Frontal cortex (tissue), 4 donors: ENCODE measurements around the gene ANKRD18B. TPM values are rescaled to one million over a fixed set of nuclear protein-coding genes. Genes with fewer than 3 reads are reported as not detected.
"Not testable (repeated sequence)": the region's sequence is repeated elsewhere in the genome, so short reads cannot be mapped to it uniquely, and the experiment has no call there.

Experiments used
- DNase-seq, 2 donors: peaks; one replicate each; pipeline ENCODE4 v3.0.0; 2012; ENCODE audit warnings: low spot score in 2 of 2
- FAIRE-seq: peaks from 2 replicates; lab custom pipeline; 2012; peaks lifted over from hg19 to GRCh38; lab: Jason Lieb, UNC
- total RNA-seq: library from RNA; depleted of rRNA; stranded (reverse); fragments of >200 nt; gene quantifications from one replicate; pipeline ENCODE4 v1.2.3, GENCODE V29; 2014
- donor health status: control.
- donor health status: control.
- donor health status: control.

ANKRD18B gene
- total RNA-seq, 1 donor from 2014 or later, result not detected

GRCh38 chr9:33524306-33524947 is 376 bp downstream of the ANKRD18B start:
- FAIRE-seq (no peak), DNase-seq (no peak)

GRCh38 chr9:33528069-33528468 is 4.0 kb downstream of the ANKRD18B start:
- not testable (repeated sequence) for FAIRE-seq, DNase-seq

DNA sequence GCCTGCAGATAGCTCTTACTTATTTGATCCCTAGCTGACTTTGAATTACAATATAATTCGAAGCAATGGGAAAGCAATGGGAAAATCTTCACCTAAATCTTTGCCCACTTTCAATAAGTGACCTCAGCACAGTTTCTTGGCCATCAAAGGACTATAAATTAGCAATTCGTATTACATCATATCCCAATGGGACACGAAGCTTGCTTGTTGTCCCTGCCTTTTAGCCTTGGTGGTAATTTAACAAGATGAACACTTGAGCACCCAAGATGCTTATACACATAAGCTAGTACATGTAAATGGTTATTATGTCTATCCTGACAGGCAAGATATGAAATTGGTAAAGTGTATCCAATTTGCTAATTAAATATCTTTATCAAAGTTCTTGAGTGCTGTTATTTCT is 9.9 kb downstream of the ANKRD18B start:
- DNase-seq, FAIRE-seq: not testable (repeated sequence)

- DNase-seq, result no peak
- FAIRE-seq, result peak; percentile 90
Observed at GRCh38 chr9:33535541-33535940, 11.5 kb downstream of the ANKRD18B start.

DNA sequence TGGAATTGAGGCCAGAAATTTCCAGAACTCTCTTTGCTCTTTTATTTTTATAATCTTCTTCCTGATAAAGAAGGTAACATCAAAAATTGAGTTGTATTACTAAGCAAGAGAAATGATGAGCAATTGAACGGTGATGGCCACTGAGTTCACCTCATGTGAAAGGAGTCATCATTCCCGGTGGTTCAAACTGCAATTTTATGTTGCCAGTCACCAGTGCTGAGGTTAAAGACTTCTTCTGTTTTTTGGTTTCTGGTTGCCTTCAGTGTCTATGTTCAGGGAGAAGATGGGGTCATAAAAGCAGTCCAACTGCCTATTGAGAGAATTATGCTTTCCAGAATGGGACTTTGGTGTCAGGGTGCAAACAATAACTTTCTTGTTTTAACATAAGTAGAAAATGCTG is 19.4 kb downstream of the ANKRD18B start:
- DNase-seq, FAIRE-seq: not testable (repeated sequence)

GRCh38 chr9:33545715-33546114 is 21.7 kb downstream of the ANKRD18B start:
- not testable (repeated sequence) for FAIRE-seq, DNase-seq

- not testable (repeated sequence) for FAIRE-seq, DNase-seq
Observed at GRCh38 chr9:33548816-33549215, 24.8 kb downstream of the ANKRD18B start.

- DNase-seq, result not testable (repeated sequence)
- peak; percentile 81 for FAIRE-seq
Observed at GRCh38 chr9:33549418-33549817, 25.4 kb downstream of the ANKRD18B start.

- FAIRE-seq, DNase-seq: not testable (repeated sequence)
Observed at GRCh38 chr9:33551183-33551582, 27.1 kb downstream of the ANKRD18B start.

- not testable (repeated sequence) for DNase-seq, FAIRE-seq
Observed at GRCh38 chr9:33552315-33552725, 28.3 kb downstream of the ANKRD18B start.

DNA sequence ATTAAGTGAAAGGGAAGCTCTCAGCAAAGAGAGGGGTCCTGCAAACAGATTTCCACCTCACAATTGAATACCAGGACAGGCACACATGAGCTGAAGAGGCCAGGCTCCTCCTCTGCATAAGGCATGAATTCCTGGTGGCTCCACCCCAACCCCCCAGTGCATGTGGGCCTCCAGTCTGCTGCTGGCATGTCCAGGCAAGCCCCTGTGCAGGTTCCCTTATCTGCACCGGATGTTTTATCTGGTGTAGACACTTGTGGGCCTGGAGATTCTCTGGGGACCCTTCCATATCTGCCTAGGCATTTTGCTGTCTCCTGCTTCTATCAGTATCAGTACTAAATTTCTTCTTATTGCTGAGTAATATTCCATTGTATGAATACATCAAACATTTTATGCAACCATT is 36.2 kb downstream of the ANKRD18B start:
- not testable (repeated sequence) for FAIRE-seq, DNase-seq

GRCh38 chr9:33562196-33562595 is 38.1 kb downstream of the ANKRD18B start:
- DNase-seq, FAIRE-seq: not testable (repeated sequence)

- not testable (repeated sequence) for FAIRE-seq
Observed at GRCh38 chr9:33567776-33568175, 43.7 kb downstream of the ANKRD18B start.

GRCh38 chr9:33577786-33578185 is 53.7 kb downstream of the ANKRD18B start:
- DNase-seq, FAIRE-seq: not testable (repeated sequence)

More at GRCh38 chr9:33567776-33568175, 43.7 kb downstream of the ANKRD18B start:
- not testable (repeated sequence) for DNase-seq

GRCh38 chr9:33579996-33580395 is 55.9 kb downstream of the ANKRD18B start:
- FAIRE-seq, DNase-seq: not testable (repeated sequence)

- FAIRE-seq, result not testable (repeated sequence)
Observed at GRCh38 chr9:33582686-33583085, 58.6 kb downstream of the ANKRD18B start.

GRCh38 chr9:33586128-33586527 is 62.1 kb downstream of the ANKRD18B start:
- DNase-seq, FAIRE-seq: not testable (repeated sequence)

More at GRCh38 chr9:33582686-33583085, 58.6 kb downstream of the ANKRD18B start:
- DNase-seq, result not testable (repeated sequence)

- not testable (repeated sequence) for DNase-seq
Observed at GRCh38 chr9:33587799-33588198, 63.7 kb downstream of the ANKRD18B start.

GRCh38 chr9:33588876-33589275 is 64.8 kb downstream of the ANKRD18B start:
- not testable (repeated sequence) for FAIRE-seq, DNase-seq

More at GRCh38 chr9:33587799-33588198, 63.7 kb downstream of the ANKRD18B start:
- not testable (repeated sequence) for FAIRE-seq

DNA sequence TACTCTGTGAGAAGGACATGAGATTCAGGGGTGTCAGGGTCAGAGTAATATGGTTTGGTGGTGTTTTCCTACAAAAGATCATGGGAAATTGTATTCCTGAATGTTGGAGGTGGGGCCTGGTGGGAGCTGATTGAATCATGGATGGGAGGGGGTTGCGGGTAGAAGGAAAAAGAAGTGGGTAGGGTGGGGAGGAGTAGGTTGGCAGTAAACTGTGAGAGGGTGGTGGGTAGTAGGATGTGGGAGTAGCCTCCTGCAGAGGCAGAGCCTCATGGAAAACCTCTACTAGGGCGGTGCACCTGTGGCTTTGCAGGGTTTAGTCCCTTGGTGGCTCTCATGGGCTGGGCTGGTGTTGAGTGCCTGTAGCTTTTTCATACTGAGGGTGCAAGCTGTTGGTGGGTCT is 66.8 kb downstream of the ANKRD18B start:
- not testable (repeated sequence) for DNase-seq, FAIRE-seq

- DNase-seq, FAIRE-seq: not testable (repeated sequence)
Observed at GRCh38 chr9:33596974-33597373, 72.9 kb downstream of the ANKRD18B start.
